H1 (cell line): ENCODE data around the gene SNTN. TPM values are rescaled to one million over a fixed set of nuclear protein-coding genes. Genes with fewer than 3 reads are reported as not detected.

ENCODE experiments used
- CTCF ChIP-seq, 3 experiments: IDR thresholded peaks; 1 replicate in 2 of 3; 2 replicates in 1 of 3; pipeline versions ENCODE4 v1.5.1 to v1.6.1; 2011; ENCODE audit warnings: low read length in 3 of 3, mild to moderate bottlenecking in 3 of 3, inconsistent platforms in 2 of 3, low read depth in 1 of 3, moderate library complexity in 1 of 3; ENCODE audit not compliant: insufficient read depth in 1 of 3; ENCODE audit errors: control extremely low read depth in 1 of 3
- NANOG ChIP-seq: IDR thresholded peaks from 2 replicates; pipeline ENCODE4 v1.6.1; 2011; ENCODE audit warnings: low read length, low read depth, mild to moderate bottlenecking, inconsistent platforms; ENCODE audit not compliant: insufficient read depth, poor library complexity, severe bottlenecking
- NRF1 ChIP-seq: IDR thresholded peaks from 2 replicates; pipeline ENCODE4 v1.6.1; 2011; ENCODE audit warnings: mild to moderate bottlenecking, low read depth, low read length, improper control_type of control experiment
- RAD21 ChIP-seq, 2 experiments: IDR thresholded peaks in 1 of 2; conservative IDR thresholded peaks in 1 of 2; 2 replicates each; pipeline ENCODE4 v1.6.1; 2011; ENCODE audit warnings: low read depth in 2 of 2, low read length in 2 of 2, improper control_type of control experiment in 1 of 2, inconsistent platforms in 1 of 2, mild to moderate bottlenecking in 1 of 2, moderate library complexity in 1 of 2
- polyA plus RNA-seq, 7 experiments: library from polyadenylated mRNA; depleted of rRNA in 3 of 7; stranded (reverse) in 5 of 7; unstranded in 2 of 7; fragments of >200 nt in 5 of 7; fragments of 200-250 nt in 2 of 7; gene quantifications; 1 replicate in 5 of 7; 2 replicates in 1 of 7; 4 replicates in 1 of 7; pipeline versions ENCODE4 v1.2.1 to v1.2.3, GENCODE V29; 2011 to 2013; ENCODE audit warnings: missing spikeins in 2 of 7, mixed read lengths in 2 of 7
- total RNA-seq: library from RNA; stranded (reverse); fragmentation: NEBNext Ultra II Directional; extraction: Animal tissue kit (Norgen Biotek cat#: 25700); gene quantifications from 2 replicates; pipeline ENCODE4 v1.2.1, GENCODE V29; 2021

The SNTN gene
- total and polyA plus RNA-seq, 2 of the 8 experiments (the other 6 are each of a cell fraction or from before 2014, with no cell fraction given) = not detected

GRCh38 chr3:63661242-63661641 lies 8.8 kb downstream of the SNTN start (continued):
- TF ChIP-seq NANOG (no peak), CTCF (IDR thresholded peaks at IDR 0.05; ENCODE audit: control extremely low read depth in 1 of 3, insufficient read depth in 1 of 3, low read depth in 1 of 3, low read length in 3 of 3) (peak in 2 of 3 experiments; percentile 5 to 23; a peak in 2 of 4 replicates), NRF1 (no peak), RAD21 (IDR thresholded peaks at IDR 0.05 in 1 of 2, conservative IDR thresholded peaks at IDR 0.05 in 1 of 2; ENCODE audit: low read depth in 2 of 2, low read length in 2 of 2) (peak in 1 of 2 experiments; percentile 17; a peak in 2 of 4 replicates)
